ENCODE data around the gene ENAH. TPM values are rescaled to one million over a fixed set of nuclear protein-coding genes. Genes with fewer than 3 reads are reported as not detected.

The ENAH gene
- total RNA-seq, 1 experiment from 2014 or later = 285 TPM

- Histone ChIP-seq H2AFZ (ENCODE audit: low read length) (no peak overlapping the region), H4K5ac (ENCODE audit: insufficient read length, low read depth, low read length) (no peak overlapping the region)
These were observed 177.7 kb downstream of the ENAH start for GRCh38 chr1:225474986-225475820.

More at GRCh38 chr1:225474986-225475820, 177.7 kb downstream of the ENAH start:
- H2BK15ac ChIP-seq (ENCODE audit: low read depth, low read length) = no peak overlapping the region
- H3K4me1 ChIP-seq (ENCODE audit: insufficient read depth, low read length) = no peaks in the 10 kb centered on the region
- H3K56ac ChIP-seq (ENCODE audit: insufficient read length, low read depth, low read length) = no peak overlapping the region
- no peaks in the 10 kb centered on the region for H3K36me3 Mint-ChIP-seq (ENCODE audit: insufficient read depth in 1 of 3, low read depth in 3 of 3)
- no peak overlapping the region for H4K8ac ChIP-seq (replicated peaks; ENCODE audit: insufficient read length, low read depth, low read length)
- H3K79me2 ChIP-seq (ENCODE audit: insufficient read depth, low read length) = no peaks in the 10 kb centered on the region
- H3K27ac Mint-ChIP-seq = no peak overlapping the region
- no peak overlapping the region for H3K4me3 Mint-ChIP-seq
- H3K4me1 Mint-ChIP-seq = peaks cover 9 to 14% of the 10 kb centered on the region in 2 experiments
- peaks cover 22% of the 10 kb centered on the region for H3K27me3 Mint-ChIP-seq (ENCODE audit: low read depth)
- peak; percentile 100 for TF ChIP-seq CTCF (conservative IDR thresholded peaks at IDR 0.05)
- no peaks in the 10 kb centered on the region for H3K9me3 ChIP-seq (ENCODE audit: control insufficient read depth, low read depth, low read length)
- no peaks in the 10 kb centered on the region for H3K23me2 ChIP-seq (ENCODE audit: insufficient read length, low read depth, low read length, poor library complexity, severe bottlenecking)
- no peak overlapping the region for H2AK5ac ChIP-seq (ENCODE audit: insufficient read length, low read length)
- no peaks in the 10 kb centered on the region for H3K27me3 ChIP-seq (ENCODE audit: insufficient read depth, low read length)
- no peak overlapping the region for H2BK120ac ChIP-seq (ENCODE audit: low read depth, low read length, poor library complexity, severe bottlenecking)
- H2BK20ac ChIP-seq (ENCODE audit: low read depth, low read length, poor library complexity, severe bottlenecking) = no peak overlapping the region
- WGBS (ENCODE audit: extremely low coverage, insufficient read length, low lambda C conversion rate) = no CpG with 5 or more reads among the region's 50 CpGs
- no peak overlapping the region for H4K91ac ChIP-seq (ENCODE audit: insufficient read length, low read depth, low read length)
- H3K18ac ChIP-seq (ENCODE audit: insufficient read length, low read depth, low read length) = no peak overlapping the region
- H3K4me2 ChIP-seq (ENCODE audit: insufficient read depth, insufficient read length, low read length) = no peak overlapping the region
- no peak overlapping the region for H3K23ac ChIP-seq (ENCODE audit: insufficient read length, low read depth, low read length)
- no peak overlapping the region; the same call in 1 of the 2 replicates for H3K14ac ChIP-seq (ENCODE audit: insufficient read depth, low read length)
- H3K79me1 ChIP-seq (ENCODE audit: insufficient read depth, low read depth, low read length, poor library complexity, severe bottlenecking) = no peaks in the 10 kb centered on the region
- H3K4ac ChIP-seq (ENCODE audit: low read depth, low read length) = no peak overlapping the region
- no peak overlapping the region for H2BK12ac ChIP-seq (ENCODE audit: insufficient read length, low read depth, low read length)
- no peaks in the 10 kb centered on the region; a peak in 1 of 5 replicates for H3K9me3 Mint-ChIP-seq
- no peak overlapping the region for H3T11ph ChIP-seq (ENCODE audit: low read length)
- peak; percentile 86 for DNase-seq
- H4K20me1 ChIP-seq (ENCODE audit: control insufficient read depth, insufficient read depth, insufficient read length) = no peaks in the 10 kb centered on the region
- H3K27ac ChIP-seq (ENCODE audit: insufficient read length, low read depth, low read length) = no peak overlapping the region
- H3K9ac ChIP-seq (ENCODE audit: extremely low read depth, insufficient read length, low read length) = no peak overlapping the region
- H2BK5ac ChIP-seq (ENCODE audit: insufficient read length, low read length) = no peak overlapping the region
